Liver (tissue), 3 donors: ENCODE data around the gene HEATR3.

Experiments used
- CTCF ChIP-seq: fragments of 150-350 bp; IDR thresholded peaks from 2 replicates; pipeline ENCODE4 v1.5.1; 2017; ENCODE audit warnings: improper control_type of control experiment, low read depth, low read length; ENCODE audit not compliant: missing input control
- NR2F2 ChIP-seq: IDR thresholded peaks from 2 replicates; pipeline ENCODE4 v1.6.1; 2016; ENCODE audit warnings: antibody characterized with exemption
- SP1 ChIP-seq: IDR thresholded peaks from 2 replicates; pipeline ENCODE4 v1.6.1; 2018; ENCODE audit warnings: antibody characterized with exemption, mild to moderate bottlenecking
- YY1 ChIP-seq: IDR thresholded peaks from 2 replicates; pipeline ENCODE4 v1.6.1; 2016; ENCODE audit warnings: antibody characterized with exemption, mild to moderate bottlenecking
- TF ChIP-seq, protein P1 (sequence below): IDR thresholded peaks from 2 replicates; pipeline ENCODE4 v1.6.1; 2016; ENCODE audit warnings: antibody characterized with exemption
- donor health status: healthy.
- donor health status: healthy.

- TF ChIP-seq, protein P1, sequence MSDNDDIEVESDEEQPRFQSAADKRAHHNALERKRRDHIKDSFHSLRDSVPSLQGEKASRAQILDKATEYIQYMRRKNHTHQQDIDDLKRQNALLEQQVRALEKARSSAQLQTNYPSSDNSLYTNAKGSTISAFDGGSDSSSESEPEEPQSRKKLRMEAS = no peak
- TF ChIP-seq CTCF (no peak), SP1 (no peak), YY1 (no peak), NR2F2 (no peak)
Measured at GRCh38 chr16:50071075-50071671, 5.4 kb downstream of the HEATR3 start.
